ENCODE data around the gene MRAP2.
A peak's percentile ranks its signal among the peaks of the same experiment; 100 is the strongest.
"Not testable (repeated sequence)": the region's sequence is repeated elsewhere in the genome, so short reads cannot be mapped to it uniquely, and the experiment has no call there.

Gene MRAP2

GRCh38 chr6:84033523-84034451, at the start of gene MRAP2:
TSS of gene MRAP2 (plus strand) at chr6:84033772. CDS start at chr6:84055319, 21,547 bp downstream.
- DNase-seq: peak; percentile 49

DNA sequence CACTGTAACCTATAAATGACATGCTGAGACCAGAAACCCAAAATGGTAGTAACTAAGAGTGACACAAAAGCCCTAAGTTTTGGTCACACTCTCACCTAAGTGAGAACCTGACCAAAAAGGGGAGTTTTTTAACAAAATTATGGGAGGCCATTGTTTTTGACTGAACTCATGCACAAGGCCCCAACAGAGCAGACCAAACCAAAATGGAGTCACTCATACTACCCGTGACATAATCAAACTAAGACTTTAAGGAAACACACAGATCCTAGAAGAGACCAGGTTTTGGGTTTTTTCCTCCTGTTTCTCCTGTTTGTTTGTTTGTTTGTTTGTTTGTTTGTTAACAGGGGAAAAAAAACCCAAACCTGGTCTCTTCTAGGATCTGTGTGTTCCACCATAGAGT, 49.2 kb upstream of the MRAP2 start:
- DNase-seq: no peak

DNA sequence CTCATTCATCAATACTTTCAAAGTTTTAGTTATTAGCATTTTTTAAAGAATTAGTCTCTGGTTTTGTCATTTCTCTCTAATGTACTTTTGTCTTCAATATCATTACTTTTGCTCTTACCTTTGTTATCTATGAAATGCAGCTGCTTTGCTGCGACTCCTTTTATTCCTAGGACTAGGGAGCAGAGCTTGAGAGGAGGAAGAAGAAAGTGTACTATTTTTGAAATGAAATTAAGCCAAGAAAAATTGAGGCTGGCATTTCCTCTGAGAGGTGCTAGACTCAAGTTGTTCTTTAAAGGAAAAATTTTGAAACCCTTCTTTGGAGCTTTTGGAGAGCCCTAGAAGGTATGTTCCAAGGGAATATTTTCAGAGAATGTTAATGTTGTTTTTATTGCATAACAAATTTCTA, 48.3 kb upstream of the MRAP2 start:
- no peak for DNase-seq

DNA sequence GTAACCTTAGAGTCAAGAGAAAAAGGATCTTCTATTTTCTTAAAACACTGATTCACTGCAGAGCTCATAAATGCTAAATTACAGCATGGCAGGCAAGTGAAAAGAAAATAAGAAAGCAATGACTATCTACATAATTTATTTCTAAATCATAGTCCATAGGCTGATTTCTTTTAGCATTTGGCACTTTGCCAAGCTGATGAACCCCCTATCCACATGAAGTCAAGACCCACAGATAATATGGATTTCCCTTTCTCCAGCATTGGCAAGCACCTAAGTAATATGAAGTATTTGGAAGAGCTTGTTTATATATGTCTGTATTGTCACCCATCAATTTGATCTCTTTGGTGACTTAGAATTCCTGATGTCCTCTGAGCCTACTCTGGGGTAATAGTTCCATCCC, 47.9 kb upstream of the MRAP2 start:
- DNase-seq: no peak

DNA sequence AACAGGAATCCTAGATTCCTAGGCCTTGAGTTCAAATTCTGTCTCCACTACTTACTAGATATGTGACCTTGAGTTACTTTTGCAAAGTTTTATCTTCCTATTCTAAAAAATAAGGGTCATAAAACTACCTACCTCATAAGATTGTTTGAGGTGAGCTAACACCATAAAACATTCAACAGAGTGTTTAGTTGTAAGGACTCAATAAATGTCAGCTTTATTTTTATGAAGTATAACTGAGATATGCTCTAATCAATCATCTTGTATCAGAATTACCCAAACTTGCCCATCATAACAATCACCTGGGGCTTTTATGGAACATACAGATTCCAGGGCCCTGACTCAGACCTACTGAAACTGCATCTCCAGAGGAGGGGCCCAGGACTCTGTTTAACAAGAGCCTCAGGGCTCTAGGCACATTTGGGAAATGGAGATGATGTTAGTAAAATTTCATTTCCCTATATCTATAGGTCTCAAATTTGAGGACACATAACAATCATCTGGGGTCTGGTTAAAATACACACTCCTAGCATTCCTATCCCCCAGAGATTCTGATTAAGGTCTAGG, 35.5 kb upstream of the MRAP2 start:
- no peak for DNase-seq

DNA sequence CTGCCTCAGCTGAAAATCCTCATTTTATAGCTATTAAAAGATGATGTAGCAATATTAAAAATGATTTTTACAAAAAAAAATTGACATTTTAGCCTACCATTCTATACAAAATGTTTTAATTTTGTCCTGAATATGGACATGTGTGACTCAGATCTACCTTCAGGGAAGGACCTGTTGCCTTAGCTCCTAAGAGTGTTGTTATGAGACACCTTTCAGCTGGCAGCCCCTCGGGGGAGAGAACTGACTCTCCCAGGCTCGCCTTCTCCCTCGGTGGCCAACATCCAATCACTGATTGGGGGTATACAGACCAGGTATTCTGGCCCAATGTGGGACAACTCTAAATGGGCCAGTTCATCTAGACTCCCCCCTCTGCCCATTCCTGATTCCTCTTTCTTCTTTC, 32.5 kb upstream of the MRAP2 start:
- DNase-seq: no peak

DNA sequence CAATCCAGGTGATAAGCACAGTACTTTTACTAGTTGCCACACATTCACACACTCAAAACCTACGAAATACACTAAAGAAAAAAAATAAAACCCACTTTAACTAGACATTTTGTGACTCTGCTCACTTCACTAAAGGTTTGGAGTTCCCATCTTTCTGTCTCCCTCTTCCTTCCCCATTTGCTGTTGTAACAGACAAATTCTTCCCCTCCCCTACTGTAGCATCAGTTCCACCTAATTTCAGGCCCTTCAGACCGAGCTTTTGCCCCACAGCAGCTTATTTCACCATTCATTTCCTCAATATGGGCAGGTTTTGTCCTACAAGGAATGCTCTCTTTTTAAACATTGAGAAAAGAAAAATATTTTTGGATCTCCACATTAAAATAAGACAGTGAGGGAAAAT, 31.3 kb upstream of the MRAP2 start:
- DNase-seq: no peak

DNA sequence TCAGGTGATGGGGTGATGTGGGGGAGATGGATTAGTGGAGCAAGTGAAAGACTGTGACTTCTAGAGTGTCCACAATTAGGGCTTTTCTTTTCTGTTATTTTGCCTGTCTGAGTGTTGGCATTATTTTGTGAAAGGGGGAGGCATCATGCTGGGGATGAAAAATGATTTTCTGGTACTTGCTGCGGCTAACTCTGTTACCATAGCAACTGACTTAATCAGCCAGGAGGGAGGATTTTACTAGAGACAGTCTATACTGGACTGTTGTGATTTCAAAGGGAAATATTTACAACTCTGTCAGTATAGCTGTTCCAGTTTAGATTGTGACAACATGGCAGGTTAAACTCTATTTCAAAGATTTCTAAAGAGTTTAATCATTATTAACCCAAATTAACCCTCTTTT, 30.4 kb upstream of the MRAP2 start:
- DNase-seq: no peak

- DNase-seq: no peak
Measured at GRCh38 chr6:84003654-84004053, 29.9 kb upstream of the MRAP2 start.

DNA sequence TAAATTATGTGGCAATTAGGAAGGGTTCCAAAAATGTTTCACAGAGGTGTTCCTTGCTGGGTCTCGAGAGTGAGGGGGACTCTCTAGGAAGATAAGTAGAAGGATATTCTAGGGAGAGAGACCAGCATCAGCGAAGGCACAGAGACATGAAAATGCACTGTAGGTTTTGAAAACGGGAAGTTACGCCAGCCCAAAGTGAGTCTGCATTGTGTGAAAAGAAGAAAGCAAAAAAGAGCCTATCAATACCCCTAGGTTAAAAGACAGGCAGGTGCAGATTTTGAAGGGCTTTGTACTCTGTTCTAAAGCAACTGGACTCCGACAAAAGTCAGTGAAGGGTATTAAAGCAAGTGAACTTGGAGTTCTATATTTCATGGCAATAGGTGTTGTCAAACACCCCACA, 25.7 kb upstream of the MRAP2 start:
- no peak for DNase-seq

DNA sequence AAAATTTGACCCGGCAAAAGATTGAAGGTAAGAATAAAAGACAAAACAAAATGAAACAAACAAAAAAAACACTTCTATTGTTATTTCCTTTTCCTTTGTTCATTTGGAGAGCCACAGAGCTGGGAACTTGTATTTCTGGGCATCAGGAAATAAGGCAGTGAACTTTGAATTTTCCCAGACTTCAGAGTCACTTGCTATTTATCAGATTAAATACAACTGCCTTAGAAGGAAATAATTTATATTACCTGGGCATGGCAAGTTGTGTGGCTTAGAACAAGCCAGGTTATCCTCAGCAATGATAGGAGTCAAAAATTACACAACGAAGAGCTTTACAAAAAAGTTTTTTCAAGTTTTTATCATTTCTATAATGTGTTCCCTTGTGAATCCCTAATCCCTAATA, 20.2 kb upstream of the MRAP2 start:
- DNase-seq: no peak

- no peak for DNase-seq
Measured at GRCh38 chr6:84013931-84014330, 19.6 kb upstream of the MRAP2 start.

DNA sequence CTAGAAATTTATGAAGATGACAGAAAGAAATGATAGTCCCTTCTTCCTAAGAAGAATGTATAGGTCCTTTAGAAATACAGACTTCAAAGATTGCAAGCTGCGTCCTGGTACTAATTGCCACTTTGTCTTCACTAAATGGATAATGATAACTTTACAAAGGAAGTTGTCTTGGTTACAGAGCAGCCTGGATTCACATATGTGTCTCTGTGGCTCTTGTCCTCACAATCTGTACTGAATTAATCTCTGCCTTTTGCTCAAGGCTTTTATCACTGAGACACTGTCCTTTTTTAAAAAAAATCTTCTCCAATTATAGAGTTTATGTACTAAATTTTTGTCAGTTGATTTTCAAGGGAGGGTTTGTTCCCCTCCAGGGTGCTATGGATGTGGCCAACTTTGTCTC, 17.5 kb upstream of the MRAP2 start:
- no peak for DNase-seq

DNA sequence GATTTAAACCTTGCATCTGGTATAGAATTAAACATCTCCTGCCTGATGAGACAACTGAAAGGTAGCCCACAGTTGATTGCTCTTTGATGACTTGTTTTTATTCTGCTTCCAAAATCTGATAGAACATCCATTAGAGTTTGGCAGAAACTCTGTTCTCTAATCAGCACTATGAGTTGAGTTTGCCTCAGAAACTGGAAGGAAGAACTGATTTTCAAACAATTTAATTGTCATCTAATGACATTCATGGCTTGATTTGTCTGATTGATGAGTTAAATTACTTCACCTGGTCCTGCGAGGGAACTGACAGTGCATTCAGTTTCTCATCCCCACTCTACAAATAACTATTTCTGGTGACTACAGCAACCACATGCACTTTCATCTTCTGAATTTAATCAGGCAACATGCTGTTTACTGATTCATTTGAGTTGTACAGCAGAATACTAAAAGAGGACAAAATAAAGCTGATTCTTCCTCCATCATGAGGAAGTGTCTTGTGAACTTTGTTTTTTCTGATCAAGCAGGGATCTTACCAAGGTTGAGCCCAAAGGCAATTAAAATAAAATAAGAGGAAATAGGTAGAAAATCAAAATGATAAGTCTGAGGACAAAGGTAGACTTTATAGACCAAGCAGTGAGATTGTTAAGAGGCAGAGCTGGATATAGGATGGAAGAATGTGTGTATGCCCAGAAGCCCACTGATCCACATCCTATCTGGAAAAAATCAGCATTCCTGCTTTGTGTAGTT, 15.7 kb upstream of the MRAP2 start:
- DNase-seq: no peak

DNA sequence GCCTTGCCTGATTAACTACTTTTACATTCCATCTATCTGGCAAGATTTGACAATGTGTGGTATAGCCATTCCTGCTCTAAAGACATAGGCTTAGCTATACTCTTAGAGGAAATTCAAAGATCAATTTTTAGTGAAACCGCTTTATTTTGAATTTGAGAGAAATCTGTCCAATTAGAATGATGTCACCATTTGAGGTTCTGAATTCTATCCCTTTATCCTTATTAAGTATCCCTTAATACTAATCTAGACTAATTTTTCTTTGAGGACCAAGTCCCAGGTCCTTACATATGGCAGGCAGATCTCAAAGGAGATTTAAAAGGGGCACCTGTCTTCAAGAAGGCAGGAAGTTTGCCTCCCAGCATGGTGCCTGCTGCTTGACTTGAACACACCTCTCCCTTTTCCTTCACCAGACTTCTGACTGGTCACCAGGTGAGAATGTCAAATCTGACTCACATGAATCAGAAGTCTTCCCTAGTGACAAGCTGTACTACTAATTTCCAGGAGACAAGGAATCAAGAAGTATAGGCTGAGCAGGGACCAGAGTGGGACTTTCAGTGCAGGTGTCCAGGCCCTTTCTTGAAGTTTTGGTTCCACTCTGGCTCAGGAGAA, 15.0 kb upstream of the MRAP2 start:
- no peak for DNase-seq

DNA sequence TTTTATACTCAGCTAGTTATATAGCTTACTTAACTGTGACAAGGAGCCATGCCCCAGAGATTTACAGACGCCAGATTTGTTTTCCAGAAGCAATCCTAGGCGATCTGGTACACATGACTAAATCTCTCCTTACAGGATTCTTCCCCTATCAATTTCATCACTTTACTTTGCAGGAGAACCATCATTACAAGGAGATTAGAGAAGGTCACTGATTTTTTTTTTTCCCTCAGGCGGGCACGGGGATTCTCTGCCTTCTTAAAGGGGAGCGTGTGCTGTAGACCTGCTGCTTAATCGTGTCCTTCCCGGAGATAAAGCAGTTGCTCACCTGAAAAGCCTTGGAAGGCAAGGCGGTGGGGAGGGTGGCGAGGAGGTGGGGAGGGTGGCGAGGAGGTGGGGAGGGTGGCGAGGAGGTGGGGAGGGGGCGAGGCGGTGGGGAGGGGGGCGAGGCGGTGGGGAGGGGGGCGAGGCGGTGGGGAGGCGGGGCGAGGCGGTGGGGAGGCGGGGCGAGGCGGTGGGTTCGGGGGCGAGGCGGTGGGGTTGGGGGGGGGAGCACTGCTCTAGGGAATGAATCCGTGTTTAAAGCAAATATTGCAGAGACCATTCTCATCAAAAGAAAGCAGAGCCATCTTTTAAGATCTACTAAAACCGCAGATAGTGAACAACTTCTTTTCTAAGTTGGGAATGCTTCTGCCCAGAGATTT, 14.3 kb upstream of the MRAP2 start:
- DNase-seq: peak; percentile 93

- DNase-seq: peak; percentile 89
Measured at GRCh38 chr6:84019842-84020211, 13.7 kb upstream of the MRAP2 start.

GRCh38 chr6:84021625-84022024, 11.9 kb upstream of the MRAP2 start:
- no peak for DNase-seq

DNA sequence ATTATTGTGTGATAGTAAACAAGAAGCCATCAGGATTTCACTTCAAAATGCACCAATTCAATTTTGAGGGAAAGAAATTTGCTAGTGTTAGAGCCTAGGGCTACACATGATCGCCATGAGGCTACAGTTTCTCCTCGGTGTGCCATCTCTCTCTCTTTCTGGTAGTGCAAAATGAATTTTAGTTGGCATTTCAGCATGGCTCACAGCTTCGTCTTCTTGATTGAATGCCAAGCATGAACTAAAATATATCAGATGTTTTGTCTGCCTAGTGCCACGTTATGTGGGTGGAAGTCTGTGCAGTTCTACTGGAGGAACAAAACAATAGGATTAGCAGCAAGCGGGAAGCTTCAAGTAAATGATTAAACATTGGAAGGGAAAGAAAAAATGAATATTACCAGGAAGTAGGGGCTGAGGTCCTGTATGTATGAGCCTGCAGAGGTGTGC, 6.8 kb upstream of the MRAP2 start:
- DNase-seq: no peak

DNA sequence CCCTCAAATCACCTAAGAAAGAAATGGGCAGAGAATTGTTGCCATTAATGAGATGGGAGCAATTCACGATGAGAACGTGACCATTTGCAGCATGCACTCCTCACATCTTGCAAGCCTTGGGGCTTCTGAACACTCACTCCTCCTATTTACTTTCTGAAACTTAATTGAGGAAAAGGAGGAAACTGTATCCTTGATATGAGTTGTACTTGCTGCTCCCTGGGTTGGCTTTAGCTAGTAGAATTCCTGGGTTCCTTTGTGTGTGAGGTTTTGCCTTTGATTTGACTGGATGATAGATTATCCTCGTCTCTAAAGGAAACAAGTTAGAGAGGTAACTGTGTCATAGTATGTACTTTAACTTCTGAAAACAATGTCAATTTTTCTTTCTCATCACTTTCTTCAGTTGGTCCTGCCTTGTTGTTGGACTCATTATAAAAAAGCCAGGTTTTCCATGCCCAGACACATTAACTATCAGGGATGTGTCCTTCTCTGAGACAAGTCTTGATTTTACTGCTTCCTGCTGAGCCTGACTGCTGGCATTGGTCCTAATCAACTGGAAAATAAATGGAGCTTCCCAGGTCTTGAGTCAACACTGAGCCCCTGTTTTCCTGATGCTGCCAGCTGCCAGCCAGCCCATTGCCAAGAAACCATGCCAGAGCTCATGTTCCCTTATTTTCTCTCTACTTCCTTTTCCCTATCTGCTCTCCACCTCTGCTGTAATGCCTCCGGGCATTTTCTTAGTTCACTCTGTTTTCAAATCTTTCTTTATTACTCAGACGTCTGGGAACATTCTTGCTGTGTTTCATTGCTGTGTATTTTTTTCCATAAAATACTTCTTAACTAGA, 6.0 kb upstream of the MRAP2 start:
- DNase-seq: peak; percentile 98

- DNase-seq: no peak
Measured at GRCh38 chr6:84028350-84028749, 5.2 kb upstream of the MRAP2 start.

GRCh38 chr6:84032000-84032399, 1.6 kb upstream of the MRAP2 start:
- not testable (repeated sequence) for DNase-seq

All from NCI-H2171 treated with DMSO at 0.1 percent for 48 hours (cell line).